Daoy (cell line): ENCODE results near the gene ABCA4. TPM values are rescaled to one million over a fixed set of nuclear protein-coding genes. Genes with fewer than 3 reads are reported as not detected.
A peak's percentile ranks its signal among the peaks of the same experiment; 100 is the strongest.

Experiments used
- DNase-seq: peaks from one replicate; pipeline ENCODE4 v3.0.0-alpha.2; 2015; ENCODE audit warnings: low read depth
- total RNA-seq: library from RNA; depleted of rRNA; stranded (reverse); fragments of >200 nt; shearing (Covaris generic); gene quantifications from 2 replicates; pipeline ENCODE4 v1.2.3, GENCODE V29; 2014

The ABCA4 gene
- total RNA-seq, 1 experiment from 2014 or later, result 0.80 TPM

DNA sequence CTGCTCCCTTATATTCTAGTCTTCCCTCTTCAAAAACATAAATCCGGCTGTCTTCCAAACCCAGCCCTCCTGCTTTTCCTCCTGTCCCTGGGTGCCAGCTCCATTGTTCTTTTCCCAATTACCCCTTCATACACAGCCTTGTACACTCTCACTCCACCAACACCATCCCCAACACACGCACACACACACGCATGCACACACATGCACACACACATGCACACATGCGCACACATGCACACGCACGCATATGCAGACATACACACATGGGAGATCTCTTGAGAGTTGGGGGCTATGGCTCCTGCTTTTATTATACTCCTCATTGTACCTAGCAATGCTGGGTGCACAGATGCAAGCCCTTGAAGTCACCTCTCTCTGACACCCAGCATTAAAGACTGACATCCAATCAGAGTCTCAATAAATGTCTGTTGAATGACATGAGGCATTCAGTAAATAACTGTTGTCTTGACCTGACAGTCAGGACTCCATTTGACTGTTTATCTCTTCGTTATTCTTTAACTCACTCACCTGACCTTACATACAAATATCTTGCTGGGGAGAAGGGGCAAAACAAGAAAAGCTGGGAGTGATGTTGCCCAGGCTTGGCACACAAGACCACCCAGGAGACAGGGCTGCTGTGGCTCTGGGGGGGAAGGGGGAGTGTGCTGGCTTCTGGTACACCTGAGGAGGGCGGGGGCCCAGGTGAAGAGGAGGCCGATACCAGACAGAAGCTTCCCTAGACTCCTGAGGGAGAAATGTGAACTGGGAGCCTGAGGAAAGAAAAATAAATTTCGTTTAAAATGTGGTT lies 16.0 kb downstream of the ABCA4 start:
- no peak for DNase-seq

DNA sequence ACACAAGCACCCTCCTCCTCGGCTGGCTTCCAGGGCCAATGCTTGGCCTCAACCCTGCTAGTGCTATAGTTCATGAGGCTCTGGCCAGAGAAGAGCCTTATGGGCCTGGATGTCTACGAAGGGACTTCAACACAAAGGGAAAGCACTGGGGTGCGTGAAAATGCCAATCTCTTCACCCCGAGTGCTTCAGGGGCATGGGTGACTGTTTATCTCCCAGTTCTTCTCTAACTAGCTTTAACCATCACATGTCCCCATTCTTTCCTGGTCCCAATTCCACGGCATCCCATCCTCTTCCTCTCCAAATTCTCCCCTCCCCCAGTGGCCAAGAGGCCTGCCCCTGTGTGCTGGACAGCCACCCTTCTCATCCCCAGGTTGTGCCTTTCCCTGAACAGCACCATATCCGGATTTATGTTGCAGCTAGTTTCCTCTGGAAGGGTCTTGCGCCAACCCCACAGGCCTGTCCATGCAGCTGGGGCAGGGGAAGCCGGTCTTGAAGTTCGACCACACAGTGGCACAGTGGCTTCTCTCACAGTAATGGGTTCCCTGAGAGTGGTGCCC lies 16.7 kb downstream of the ABCA4 start:
- no peak for DNase-seq

DNA sequence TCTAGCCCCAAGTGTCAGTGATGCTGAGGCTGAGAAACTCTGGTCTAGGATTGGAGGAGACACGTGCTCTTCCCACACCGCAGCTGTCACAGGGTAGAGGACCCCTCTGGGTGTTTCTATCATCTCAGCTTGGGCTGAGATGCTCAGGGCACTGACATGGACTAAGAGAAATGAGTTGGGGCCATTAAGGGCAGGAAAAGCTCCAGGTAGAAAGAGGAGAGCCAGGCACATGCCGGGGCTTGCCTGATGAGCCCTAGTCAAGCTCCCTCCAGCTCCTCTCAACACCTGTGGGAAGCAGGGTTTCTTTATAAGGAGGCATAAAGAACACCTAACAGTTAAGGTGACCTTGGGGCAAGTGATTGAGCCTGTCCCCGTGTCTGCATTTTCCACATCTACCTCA lies 17.3 kb downstream of the ABCA4 start:
- DNase-seq, result no peak

DNA sequence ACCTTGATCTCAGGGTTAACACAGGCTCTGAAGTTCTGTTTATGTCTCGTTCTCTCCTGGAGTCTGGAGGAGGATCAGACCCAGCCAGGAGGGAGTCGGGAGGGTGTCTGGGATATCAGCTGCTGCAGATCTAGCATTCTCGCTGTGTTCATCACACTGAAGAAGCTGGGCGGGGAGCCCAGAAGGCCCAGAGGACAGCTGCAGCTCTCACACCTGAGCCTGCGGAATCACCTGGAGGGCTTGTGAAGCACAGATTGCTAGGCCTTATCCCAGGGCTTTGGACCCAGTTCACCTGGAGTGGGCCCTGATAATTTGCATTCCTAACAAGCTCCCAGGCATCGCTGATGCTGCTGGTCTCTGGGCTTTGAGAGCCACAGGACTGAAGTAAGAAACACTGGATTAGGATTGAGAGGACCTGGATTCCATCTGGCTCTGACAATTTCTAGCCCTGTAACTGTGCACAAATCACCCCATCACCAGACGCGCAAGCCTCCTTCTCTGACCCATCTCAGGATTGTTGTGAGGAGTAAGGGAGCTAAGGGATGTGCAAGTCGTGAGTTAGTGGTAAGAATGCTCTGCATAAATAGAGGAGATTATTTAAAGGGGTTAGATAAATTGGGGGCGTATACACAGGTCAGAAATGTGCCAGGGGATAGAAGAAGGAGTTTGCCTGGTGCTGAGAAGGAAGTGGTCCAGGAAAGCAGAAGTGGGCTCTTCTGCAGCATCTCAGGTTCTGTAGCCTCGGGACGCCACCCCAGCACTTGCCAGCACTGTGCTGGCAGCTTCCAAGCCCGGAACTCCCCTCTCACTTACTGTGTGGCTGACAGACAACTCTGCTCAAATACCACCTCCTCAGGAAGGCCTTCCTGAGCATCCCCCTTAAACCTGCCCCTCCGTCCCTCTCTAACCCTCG lies 19.1 kb downstream of the ABCA4 start:
- peak; percentile 46 for DNase-seq

- DNase-seq, result peak; percentile 62
Observed at GRCh38 chr1:94100785-94101612, 19.9 kb downstream of the ABCA4 start.

DNA sequence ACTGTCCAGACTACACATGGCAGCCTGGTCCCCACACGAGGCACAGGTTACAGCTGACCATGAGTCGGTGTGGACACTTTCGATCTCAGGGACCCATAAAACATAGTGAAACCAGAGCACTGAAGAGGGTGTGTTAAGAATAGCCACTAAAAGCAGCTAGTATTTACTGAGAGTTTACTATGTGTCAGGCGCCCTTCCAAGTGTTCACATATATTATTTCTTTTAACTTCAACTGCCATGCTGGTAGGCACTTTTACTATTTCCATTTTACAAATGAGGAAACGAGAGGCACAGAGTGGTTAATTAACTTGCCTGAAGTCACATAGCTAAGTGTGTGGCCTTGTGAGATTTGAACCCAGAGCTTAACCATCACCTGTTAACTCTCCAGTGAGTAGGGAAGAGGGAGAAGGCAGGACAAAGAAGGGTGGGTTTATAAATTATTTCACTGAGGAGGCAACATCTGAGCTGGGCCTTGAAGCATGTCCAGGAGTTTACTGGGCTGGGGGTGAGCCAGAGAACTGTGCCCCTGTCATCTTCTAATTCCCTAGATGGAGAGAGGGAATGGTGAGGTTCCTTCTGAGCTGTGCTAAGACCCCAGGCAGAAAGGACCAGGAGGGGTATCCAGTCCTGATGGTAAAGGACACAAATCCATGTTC lies 20.7 kb downstream of the ABCA4 start:
- DNase-seq, result no peak

DNA sequence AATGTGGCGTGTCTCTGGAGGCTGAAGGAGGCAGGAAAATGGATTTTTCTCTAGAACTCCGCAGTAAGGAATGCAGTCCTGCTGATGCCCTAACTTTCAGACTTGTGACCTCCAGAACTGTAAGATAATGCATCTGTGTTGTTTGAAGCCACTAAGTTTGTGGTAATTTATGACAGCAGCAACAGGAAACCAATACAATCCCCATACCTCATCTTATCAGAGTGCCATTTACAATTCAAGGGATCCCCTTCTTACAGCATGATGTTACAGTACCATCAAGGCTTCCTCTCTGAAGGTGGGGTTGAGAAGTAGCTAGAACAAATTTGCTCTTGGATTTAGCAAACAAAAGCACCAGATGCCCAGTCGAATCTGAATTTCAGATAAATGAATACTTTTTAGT lies 21.6 kb downstream of the ABCA4 start:
- no peak for DNase-seq

GRCh38 chr1:94098585-94099111 lies 22.3 kb downstream of the ABCA4 start:
- DNase-seq, result no peak

DNA sequence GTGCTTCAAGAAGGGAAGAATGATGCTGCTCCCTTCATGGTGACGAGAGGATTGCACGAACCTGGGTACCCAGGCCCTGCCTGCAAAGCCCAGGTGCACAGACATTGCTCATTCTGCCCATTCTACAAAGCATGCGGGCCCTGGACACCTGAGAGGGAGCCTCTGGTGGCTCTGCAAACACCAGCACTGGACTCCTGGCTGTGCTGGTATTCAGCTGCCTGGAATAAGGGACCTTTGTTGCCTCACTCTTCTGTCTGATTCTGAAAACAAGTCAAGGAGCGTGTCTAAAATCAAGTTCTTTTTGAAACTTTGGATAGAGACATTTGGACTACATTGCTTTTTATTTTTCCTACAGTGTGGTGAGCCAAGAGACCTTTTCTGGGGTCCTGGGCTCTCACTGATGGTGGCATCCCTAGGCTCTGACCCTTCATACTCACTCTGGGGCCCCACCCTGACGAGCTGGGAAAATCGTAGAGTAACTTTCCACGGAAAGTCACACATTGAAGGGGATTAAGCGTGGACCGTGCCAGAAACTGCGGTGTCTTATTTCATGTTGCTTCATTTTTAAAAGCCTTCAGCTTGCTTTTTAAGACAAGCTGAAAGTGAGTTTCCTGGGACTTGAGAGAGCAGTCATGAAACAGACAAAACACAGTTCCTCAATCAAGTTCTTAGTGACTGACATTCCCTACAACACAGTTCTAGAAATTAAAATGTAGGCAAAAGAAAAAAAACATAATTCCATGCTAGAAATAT lies 24.0 kb downstream of the ABCA4 start:
- no peak for DNase-seq

GRCh38 chr1:94095744-94096469 lies 25.0 kb downstream of the ABCA4 start:
- DNase-seq, result peak; percentile 46

GRCh38 chr1:94095112-94095637 lies 25.8 kb downstream of the ABCA4 start:
- DNase-seq, result peak; percentile 95

DNA sequence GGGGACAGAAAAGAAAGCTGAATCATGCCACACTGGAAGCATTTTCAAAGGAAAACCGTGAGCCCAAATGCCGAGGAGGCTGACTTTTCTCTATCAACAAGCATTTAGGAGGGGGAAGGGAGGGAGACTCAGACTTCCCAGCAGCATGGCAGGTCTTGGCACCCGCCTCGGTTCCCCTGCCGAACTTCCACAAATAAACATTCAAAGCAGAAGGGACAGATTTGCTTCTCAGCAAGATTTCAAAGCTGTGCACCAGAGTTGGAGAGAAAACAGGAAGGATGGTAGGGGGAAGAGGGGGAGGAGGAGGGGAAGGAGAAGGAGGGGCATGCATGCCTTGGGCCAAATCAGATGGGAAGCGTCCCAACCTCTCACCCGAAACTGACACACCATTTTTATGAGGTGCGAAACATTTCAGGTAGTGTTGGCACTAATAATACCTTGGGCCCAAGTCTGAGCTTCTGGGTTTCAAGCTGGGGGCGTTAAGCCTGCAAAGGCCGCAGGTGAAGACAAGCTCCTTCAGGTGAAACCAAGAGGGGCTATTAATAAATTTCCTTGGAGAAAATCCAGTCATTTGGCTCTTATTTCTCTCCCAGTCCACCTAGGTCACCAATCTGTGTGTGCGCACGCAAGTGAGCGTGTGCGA lies 26.4 kb downstream of the ABCA4 start:
- DNase-seq, result peak; percentile 87

DNA sequence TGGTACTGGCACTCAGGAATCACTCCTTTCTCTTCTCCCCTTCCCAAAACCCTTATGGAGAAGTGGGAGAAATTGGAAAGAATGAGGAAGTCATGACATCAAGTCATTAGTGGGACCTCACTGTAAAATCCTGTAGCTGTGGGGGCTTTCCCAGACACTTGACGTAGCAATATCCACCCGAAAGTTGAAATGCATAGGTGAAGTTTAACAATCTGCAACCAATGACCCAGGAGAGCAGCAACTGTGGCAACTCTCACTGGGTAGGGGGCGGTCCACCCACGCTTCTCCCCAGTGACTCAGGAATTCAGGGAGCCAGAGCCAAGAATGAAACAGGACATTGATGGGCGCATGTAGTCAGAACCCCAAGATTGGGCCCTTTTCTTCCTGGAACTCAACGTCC lies 27.0 kb downstream of the ABCA4 start:
- peak; percentile 82 for DNase-seq

DNA sequence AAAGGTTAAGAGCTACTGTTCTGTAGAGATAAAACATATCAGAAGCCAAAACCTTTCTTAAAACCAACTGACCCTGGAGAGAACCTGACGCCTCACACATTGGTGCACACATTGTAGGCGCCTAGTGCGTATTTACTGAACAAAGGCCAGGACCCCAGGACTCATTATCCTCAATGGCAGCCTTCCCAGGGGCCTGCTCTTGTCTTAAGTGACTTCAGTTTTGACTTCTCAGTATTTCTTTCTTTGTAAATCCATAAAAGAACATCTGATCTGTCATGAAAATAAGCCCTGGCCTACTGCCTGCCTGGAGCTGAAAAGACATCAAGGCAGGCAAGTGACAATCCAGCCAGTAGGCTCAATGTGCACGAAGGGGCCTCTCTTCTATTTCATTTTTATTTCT lies 27.6 kb downstream of the ABCA4 start:
- no peak for DNase-seq

GRCh38 chr1:94092210-94092613 lies 28.7 kb downstream of the ABCA4 start:
- DNase-seq, result peak; percentile 86

DNA sequence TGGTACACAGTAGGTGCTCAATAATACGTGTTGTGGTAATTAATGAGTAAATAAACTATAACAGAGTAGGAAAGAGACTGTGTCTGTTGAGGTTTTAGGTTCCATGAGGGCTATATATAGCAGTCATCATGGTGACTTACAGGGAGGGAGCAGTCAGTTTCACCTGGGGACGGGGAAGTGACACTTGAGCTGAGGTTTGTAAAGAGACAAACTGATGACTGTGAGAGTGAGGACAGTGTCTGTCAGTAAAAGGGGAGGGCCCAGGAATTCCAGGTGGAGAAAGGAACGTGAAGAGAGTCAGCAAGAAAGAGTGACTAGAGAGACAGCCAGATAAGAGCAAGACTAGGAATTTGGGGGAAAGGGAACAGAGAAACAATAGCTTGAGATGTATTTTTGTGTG lies 30.2 kb downstream of the ABCA4 start:
- no peak for DNase-seq

DNA sequence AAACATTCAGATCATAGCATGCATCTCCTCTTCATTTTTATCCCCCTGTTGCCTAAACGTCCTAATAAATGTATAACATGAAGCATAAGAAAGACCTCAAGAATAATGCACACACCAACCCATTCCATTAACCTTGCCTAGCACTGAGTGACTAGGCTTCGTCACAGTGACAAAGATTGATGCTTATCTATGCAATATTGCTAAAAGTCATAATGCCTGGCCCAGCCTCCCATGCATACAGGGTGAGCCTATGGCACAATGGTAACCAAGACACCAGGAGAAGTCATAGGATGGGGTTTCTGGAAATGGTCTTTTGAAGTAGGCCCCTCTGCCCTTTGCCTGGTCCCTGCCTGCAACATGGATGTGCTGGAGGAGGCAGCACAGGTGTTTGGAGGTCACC lies 33.8 kb downstream of the ABCA4 start:
- DNase-seq, result no peak

DNA sequence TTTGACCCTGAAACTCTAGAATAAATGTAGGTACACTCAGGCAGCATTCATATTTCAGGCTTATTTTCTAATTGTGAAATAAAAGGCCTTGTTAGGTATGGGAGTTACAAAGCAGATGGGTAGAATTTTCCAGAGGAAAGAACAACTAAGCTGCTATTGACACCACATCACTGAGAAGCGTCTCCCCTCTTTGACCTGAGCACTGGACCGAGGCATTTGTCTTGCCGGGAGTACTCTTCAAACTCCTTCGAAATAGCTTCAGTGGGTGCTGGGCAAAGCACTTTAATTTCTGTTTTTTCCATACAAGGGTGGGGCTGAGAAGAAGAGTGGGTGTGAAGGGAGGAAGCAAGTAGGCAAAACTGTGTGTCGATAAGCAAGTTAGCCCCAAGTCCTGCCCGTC lies 36.4 kb downstream of the ABCA4 start:
- no peak for DNase-seq

DNA sequence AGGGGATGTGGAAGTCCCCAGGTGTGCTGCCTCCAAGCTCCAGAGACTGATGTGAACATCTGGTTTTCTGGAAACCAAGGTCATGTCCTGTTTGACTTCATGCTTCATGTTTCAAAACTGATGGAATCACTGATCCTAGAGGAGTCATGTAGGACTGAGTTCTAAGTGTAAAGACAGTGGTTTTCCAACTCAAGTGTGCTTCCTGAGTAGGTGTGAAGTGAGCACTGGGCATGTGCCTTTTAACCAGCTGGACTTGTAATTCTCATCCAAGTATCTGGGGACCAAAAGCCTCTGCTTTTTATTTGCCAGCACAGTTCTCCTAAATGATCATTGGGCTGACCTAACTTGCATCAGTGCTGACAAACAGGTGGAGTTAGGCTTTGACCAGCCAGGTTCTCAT lies 36.9 kb downstream of the ABCA4 start:
- no peak for DNase-seq
